ENCODE measurements around the gene GPR22.

DNA sequence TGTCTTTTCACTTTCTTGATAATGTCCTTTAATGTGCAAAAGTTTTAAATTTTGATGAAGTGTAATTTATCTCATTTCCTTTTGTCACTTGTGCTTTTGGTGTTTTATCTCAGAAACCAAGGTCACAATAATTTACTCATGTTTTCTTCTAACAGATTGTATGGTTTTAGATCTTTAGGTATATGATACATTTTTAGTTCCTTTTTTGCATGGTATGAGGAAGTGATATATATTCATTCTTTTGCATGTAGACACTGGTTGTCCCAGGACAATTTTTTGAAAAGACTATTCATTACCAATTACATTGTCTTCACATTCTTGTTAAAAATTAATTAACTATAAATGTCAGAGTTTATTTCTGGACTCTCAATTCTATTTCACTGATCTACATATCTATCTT lies 39.8 kb upstream of the GPR22 start:
- TF ChIP-seq, protein P1, sequence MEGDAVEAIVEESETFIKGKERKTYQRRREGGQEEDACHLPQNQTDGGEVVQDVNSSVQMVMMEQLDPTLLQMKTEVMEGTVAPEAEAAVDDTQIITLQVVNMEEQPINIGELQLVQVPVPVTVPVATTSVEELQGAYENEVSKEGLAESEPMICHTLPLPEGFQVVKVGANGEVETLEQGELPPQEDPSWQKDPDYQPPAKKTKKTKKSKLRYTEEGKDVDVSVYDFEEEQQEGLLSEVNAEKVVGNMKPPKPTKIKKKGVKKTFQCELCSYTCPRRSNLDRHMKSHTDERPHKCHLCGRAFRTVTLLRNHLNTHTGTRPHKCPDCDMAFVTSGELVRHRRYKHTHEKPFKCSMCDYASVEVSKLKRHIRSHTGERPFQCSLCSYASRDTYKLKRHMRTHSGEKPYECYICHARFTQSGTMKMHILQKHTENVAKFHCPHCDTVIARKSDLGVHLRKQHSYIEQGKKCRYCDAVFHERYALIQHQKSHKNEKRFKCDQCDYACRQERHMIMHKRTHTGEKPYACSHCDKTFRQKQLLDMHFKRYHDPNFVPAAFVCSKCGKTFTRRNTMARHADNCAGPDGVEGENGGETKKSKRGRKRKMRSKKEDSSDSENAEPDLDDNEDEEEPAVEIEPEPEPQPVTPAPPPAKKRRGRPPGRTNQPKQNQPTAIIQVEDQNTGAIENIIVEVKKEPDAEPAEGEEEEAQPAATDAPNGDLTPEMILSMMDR (conservative IDR thresholded peaks at IDR 0.05), result no peak
- no peak for TF ChIP-seq ZFX (IDR thresholded peaks at IDR 0.05)
